ENCODE data around the gene PIBF1.
"Not testable (repeated sequence)": the region's sequence is repeated elsewhere in the genome, so short reads cannot be mapped to it uniquely, and the experiment has no call there.

The PIBF1 gene

DNA sequence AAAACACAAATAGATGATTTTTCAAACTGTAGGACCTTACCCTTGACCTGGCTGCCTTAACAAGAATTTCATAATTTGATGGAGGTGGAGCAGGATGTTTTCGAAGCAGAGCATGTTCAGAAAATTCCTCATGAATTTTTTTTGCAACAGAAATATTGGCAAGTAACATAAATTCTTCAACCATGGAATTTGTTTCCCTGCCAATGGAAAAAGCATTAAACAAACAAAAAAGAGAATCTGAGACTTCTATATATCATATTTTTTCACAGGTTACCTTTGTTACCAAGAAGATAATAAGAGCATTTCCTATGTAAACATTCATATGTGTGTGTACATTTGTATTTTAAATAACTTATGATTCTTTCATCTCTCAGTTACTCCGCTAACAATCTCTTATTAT lies 18.5 kb upstream of the PIBF1 start:
- Histone ChIP-seq H3K9ac (no peak overlapping the region), H3K27me3 (no peaks in the 10 kb centered on the region), H3K9me3 (no peaks in the 10 kb centered on the region), H3K4me3 (no peak overlapping the region), H3K4me2 (no peak overlapping the region), H3K36me3 (peaks cover 99% of the 10 kb centered on the region), H4K20me1 (0 out of 2 replicates have a peak, but pooled peaks cover 13% of the 10 kb centered on the region), H3K4me1 (no peaks in the 10 kb centered on the region), H3K27ac (no peak overlapping the region)
- TF ChIP-seq Cebpa-rat (IDR thresholded peaks at IDR 0.05): no peak

GRCh38 chr13:72774019-72774418 lies 7.9 kb upstream of the PIBF1 start:
- Histone ChIP-seq H3K36me3 (peaks cover 91% of the 10 kb centered on the region), H4K20me1 (peaks cover 48% of the 10 kb centered on the region), H3K4me2 (no peak overlapping the region), H3K9ac (no peak overlapping the region), H3K27me3 (no peaks in the 10 kb centered on the region), H3K4me3 (no peak overlapping the region), H3K27ac (no peak overlapping the region), H3K4me1 (peaks cover 2% of the 10 kb centered on the region), H3K9me3 (no peaks in the 10 kb centered on the region)
- TF ChIP-seq Cebpa-rat (IDR thresholded peaks at IDR 0.05): no peak

DNA sequence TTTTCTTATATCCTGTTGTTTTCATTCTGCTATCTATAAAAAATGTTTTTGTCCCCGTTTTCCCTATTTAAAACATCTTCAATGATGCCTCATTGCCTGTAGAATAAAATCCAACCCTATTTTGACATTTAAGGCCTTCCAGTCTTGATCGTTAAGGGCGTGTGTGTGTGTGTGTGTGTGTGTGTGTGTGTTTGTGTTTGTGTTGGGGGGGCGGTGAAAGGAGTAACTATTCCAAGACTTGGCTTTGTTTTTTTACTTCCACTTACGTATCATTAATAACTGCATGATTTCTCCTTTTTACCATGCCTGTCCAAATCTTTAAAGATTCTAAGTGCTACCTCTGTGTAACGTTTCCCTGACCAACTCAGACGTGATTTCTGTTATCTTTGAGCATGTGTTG lies 784 bp downstream of the PIBF1 start:
- H3K9ac ChIP-seq: peak overlapping the region; percentile 91
- peaks cover 68% of the 10 kb centered on the region for H4K20me1 ChIP-seq

GRCh38 chr13:72784679-72785078 lies 2.7 kb downstream of the PIBF1 start:
- not testable (repeated sequence) for H3K27me3 ChIP-seq, H3K27ac ChIP-seq, H3K9me3 ChIP-seq, H3K9ac ChIP-seq, H3K4me3 ChIP-seq
- peaks cover 40% of the 10 kb centered on the region for H3K4me1 ChIP-seq
- peaks cover 40% of the 10 kb centered on the region for H3K36me3 ChIP-seq
- peaks cover 70% of the 10 kb centered on the region for H4K20me1 ChIP-seq
- H3K4me2 ChIP-seq: peak overlapping the region; percentile 90; the same call in 1 of the 2 replicates

More for the DNA sequence above, 784 bp downstream of the PIBF1 start:
- peaks cover 47% of the 10 kb centered on the region for H3K4me1 ChIP-seq
- H3K4me3 ChIP-seq: peak overlapping the region; percentile 94
- no peaks in the 10 kb centered on the region for H3K27me3 ChIP-seq
- peaks cover 40% of the 10 kb centered on the region for H3K36me3 ChIP-seq
- peak overlapping the region; percentile 76 for H3K27ac ChIP-seq
- no peak for TF ChIP-seq Cebpa-rat (IDR thresholded peaks at IDR 0.05)
- no peaks in the 10 kb centered on the region for H3K9me3 ChIP-seq
- H3K4me2 ChIP-seq: peak overlapping the region; percentile 90

DNA sequence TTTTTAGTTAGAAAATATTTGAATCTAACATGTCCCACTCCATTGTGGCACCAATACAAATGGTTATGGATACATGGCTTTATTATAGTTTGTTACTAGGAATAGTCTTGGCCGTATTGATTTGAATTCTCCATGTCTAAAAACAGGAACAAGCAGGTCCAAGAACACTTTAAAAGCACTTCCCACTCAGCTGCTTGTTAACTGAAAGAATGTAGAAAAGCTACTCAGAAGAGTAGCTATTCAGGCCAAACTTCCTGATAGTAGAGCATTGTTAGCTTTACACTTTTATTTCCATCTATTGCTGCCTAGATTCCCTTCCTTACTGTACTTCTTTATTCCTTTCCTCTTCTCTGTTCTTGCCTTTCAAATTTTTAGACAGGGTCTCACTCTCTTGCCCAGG lies 6.9 kb downstream of the PIBF1 start:
- Histone ChIP-seq H3K36me3 (peaks cover 74% of the 10 kb centered on the region), H3K4me2 (no peak overlapping the region), H3K27ac (no peak overlapping the region), H4K20me1 (peaks cover 62% of the 10 kb centered on the region), H3K27me3 (no peaks in the 10 kb centered on the region), H3K9ac (no peak overlapping the region), H3K4me1 (peaks cover 19% of the 10 kb centered on the region), H3K4me3 (no peak overlapping the region), H3K9me3 (no peaks in the 10 kb centered on the region)
- no peak for TF ChIP-seq Cebpa-rat (IDR thresholded peaks at IDR 0.05)

DNA sequence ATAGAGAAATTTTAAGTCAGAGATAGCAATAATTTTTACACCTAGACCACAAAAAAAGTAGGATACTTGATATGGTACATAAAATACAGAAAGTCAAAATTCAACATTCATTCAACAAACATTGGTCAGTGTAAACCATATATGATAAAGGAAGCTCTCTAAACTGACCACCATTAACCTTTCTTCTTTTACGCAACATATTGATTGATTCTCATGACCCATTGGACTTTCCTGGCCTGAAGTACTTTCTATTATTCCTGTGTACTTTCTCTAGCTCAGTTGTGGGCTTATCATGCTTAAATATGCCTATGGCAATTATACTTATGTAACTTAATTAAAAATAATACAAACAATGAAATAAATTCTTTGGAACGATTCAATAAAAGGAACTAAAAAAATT lies 10.7 kb downstream of the PIBF1 start:
- no peak for TF ChIP-seq Cebpa-rat (IDR thresholded peaks at IDR 0.05)
- H3K36me3 ChIP-seq: peaks cover 78% of the 10 kb centered on the region

GRCh38 chr13:72798817-72799216 lies 16.9 kb downstream of the PIBF1 start:
- H3K27ac ChIP-seq: no peak overlapping the region
- H3K4me1 ChIP-seq: no peaks in the 10 kb centered on the region
- H3K9me3 ChIP-seq: no peaks in the 10 kb centered on the region
- H4K20me1 ChIP-seq: peaks cover 25% of the 10 kb centered on the region
- TF ChIP-seq Cebpa-rat (IDR thresholded peaks at IDR 0.05): no peak
- peaks cover 84% of the 10 kb centered on the region for H3K36me3 ChIP-seq
- no peak overlapping the region for H3K9ac ChIP-seq
- H3K27me3 ChIP-seq: no peaks in the 10 kb centered on the region
- H3K4me2 ChIP-seq: no peak overlapping the region
- no peak overlapping the region for H3K4me3 ChIP-seq

More for the DNA sequence above, 10.7 kb downstream of the PIBF1 start:
- no peak overlapping the region for H3K9ac ChIP-seq
- H3K4me3 ChIP-seq: no peak overlapping the region
- H3K4me2 ChIP-seq: no peak overlapping the region
- H3K4me1 ChIP-seq: no peaks in the 10 kb centered on the region
- H3K27me3 ChIP-seq: no peaks in the 10 kb centered on the region
- no peak overlapping the region for H3K27ac ChIP-seq
- peaks cover 37% of the 10 kb centered on the region for H4K20me1 ChIP-seq
- no peaks in the 10 kb centered on the region for H3K9me3 ChIP-seq

DNA sequence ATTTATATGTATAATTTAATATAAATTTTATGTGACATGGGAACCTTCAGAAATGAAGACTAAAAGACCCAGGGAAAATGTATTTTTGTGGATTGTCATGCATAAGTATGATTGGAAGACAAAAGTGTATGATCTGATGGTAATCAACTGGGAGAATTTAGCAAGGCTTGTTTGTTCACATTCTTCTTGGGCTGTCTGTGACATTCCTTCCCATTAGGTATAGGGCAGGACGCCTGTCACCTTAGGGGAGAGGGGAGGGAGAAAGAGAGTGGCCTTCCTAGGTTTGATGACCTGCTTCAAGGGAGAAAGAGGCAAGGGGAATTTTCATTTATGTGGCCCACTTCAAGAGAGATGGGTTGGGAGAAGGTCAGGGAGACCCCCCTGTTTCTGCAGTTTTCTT lies 22.4 kb downstream of the PIBF1 start:
- Histone ChIP-seq H3K36me3 (peaks cover 69% of the 10 kb centered on the region), H3K4me3 (no peak overlapping the region), H3K9ac (no peak overlapping the region), H4K20me1 (peaks cover 30% of the 10 kb centered on the region; the same call in 1 of the 2 replicates), H3K4me1 (no peaks in the 10 kb centered on the region), H3K27ac (no peak overlapping the region), H3K4me2 (no peak overlapping the region), H3K27me3 (no peaks in the 10 kb centered on the region), H3K9me3 (no peaks in the 10 kb centered on the region)
- no peak for TF ChIP-seq Cebpa-rat (IDR thresholded peaks at IDR 0.05)

DNA sequence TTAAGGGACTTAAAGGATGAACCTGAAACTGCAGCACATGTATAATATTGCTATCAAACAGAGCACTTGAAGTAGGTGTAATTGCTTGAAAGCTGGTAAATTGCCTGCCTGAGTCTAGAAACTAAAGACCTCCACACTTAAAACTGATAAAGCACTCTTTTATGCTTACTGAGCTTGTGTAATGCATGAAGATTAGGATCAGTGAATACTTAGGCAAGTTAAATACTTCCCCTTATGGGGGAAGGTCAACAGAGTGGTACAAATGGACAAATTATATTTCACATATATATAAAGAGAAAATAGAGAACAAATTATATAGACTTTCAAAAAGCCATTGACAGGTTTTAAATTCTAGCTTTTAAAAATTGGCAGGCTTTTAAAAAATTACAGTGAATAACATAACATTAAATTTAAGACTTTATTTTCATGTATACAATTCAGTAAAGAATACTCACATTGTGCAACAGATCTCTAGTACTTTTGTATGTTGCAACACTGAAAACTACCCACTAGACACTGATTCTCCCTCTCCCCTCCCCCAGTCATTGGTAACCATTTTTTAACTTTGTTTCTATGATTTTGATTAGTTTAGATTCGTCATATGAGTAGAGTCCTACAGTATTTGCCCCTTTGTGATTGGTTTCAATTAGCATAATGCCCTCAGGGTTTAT lies 23.9 kb downstream of the PIBF1 start:
- H3K36me3 ChIP-seq: peaks cover 56% of the 10 kb centered on the region
- H3K4me3 ChIP-seq: no peak overlapping the region
- H3K27me3 ChIP-seq: no peaks in the 10 kb centered on the region
- no peak overlapping the region for H3K4me2 ChIP-seq
- no peaks in the 10 kb centered on the region for H3K9me3 ChIP-seq
- no peaks in the 10 kb centered on the region for H3K4me1 ChIP-seq
- H3K9ac ChIP-seq: no peak overlapping the region
- H3K27ac ChIP-seq: no peak overlapping the region
- peaks cover 30% of the 10 kb centered on the region; the same call in 1 of the 2 replicates for H4K20me1 ChIP-seq
- no peak for TF ChIP-seq Cebpa-rat (IDR thresholded peaks at IDR 0.05)

DNA sequence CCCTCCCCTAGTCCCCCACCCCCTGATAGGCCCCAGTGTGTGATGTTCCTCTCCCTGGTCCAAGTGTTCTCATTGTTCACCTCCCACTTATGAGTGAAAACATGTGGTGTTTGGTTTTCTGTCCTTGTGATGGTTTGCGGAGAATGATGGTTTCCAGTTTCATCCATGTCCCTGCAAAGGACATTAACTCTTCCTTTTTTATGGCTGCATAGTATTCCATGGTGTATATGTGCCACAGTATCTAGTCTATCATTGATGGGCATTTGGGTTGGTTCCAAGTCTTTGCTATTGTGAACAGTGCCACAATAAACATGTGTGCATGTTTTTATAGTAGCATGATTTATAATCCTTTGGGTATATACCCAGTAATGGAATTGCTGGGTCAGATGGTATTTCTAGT lies 24.6 kb downstream of the PIBF1 start:
- not testable (repeated sequence) for H3K9me3 ChIP-seq, H3K27ac ChIP-seq, H3K27me3 ChIP-seq, H3K4me3 ChIP-seq, H3K9ac ChIP-seq, H3K4me2 ChIP-seq, H3K4me1 ChIP-seq
- H4K20me1 ChIP-seq: peaks cover 27% of the 10 kb centered on the region; the same call in 1 of the 2 replicates
- H3K36me3 ChIP-seq: peaks cover 57% of the 10 kb centered on the region
